Measurements from ENCODE around the gene NUDT9.
"Not testable (repeated sequence)": the region's sequence is repeated elsewhere in the genome, so short reads cannot be mapped to it uniquely, and the experiment has no call there.

The NUDT9 gene

DNA sequence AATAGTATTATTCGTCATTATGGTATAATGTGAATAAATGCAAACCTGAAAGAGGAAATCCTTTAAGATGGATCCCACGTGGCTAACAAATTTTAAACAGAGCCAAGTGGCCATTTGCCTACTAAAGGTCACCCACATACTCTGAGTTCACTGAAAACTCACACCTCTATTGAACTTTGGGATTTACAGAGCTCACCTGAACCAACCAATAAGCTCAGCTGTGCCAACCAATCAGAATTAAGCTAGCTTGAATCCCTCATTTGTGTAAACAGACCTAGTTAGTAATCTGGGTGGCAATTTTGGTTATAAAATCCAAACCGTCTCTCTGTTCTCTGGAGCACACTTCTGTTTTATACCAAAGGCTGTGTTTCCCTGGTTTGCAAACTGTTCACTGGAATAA lies 5.4 kb upstream of the NUDT9 start:
- H3K27me3 ChIP-seq (replicated peaks; ENCODE audit: control insufficient read depth, insufficient read depth, low read length): no peaks in the 10 kb centered on the region
- no peaks in the 10 kb centered on the region for H3K36me3 ChIP-seq (ENCODE audit: control insufficient read depth, insufficient read depth, low read length)
- DNase-seq (ENCODE audit: extremely low read depth, insufficient read length): no peak
- H3K4me3 ChIP-seq (replicated peaks; ENCODE audit: low read depth, low read length): no peak overlapping the region
- TF ChIP-seq, protein P1, sequence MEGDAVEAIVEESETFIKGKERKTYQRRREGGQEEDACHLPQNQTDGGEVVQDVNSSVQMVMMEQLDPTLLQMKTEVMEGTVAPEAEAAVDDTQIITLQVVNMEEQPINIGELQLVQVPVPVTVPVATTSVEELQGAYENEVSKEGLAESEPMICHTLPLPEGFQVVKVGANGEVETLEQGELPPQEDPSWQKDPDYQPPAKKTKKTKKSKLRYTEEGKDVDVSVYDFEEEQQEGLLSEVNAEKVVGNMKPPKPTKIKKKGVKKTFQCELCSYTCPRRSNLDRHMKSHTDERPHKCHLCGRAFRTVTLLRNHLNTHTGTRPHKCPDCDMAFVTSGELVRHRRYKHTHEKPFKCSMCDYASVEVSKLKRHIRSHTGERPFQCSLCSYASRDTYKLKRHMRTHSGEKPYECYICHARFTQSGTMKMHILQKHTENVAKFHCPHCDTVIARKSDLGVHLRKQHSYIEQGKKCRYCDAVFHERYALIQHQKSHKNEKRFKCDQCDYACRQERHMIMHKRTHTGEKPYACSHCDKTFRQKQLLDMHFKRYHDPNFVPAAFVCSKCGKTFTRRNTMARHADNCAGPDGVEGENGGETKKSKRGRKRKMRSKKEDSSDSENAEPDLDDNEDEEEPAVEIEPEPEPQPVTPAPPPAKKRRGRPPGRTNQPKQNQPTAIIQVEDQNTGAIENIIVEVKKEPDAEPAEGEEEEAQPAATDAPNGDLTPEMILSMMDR (IDR thresholded peaks at IDR 0.05; ENCODE audit: insufficient read depth, low read length, poor library complexity, severe bottlenecking): no peak

DNA sequence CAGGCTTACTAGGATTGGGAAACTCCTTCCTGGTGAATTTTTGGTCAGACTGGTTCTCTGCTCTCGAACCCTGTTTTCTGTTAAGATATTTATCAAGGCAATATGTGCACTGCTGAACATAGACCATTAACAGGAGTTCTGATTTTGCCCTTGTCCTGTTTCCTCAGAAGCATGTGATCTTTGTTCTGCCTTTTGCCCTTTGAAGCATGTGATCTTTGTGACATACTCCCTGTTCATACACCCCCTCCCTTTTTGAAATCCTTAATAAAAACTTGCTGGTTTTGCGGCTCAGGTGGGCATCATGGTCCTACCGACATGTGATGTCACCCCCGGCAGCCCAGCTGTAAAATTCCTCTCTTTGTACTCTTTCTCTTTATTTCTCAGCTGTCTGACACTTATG lies 4.0 kb upstream of the NUDT9 start:
- H3K27me3 ChIP-seq (replicated peaks; ENCODE audit: control insufficient read depth, insufficient read depth, low read length); H3K4me3 ChIP-seq (replicated peaks; ENCODE audit: low read depth, low read length); DNase-seq (ENCODE audit: extremely low read depth, insufficient read length); H3K36me3 ChIP-seq (ENCODE audit: control insufficient read depth, insufficient read depth, low read length): not testable (repeated sequence)

DNA sequence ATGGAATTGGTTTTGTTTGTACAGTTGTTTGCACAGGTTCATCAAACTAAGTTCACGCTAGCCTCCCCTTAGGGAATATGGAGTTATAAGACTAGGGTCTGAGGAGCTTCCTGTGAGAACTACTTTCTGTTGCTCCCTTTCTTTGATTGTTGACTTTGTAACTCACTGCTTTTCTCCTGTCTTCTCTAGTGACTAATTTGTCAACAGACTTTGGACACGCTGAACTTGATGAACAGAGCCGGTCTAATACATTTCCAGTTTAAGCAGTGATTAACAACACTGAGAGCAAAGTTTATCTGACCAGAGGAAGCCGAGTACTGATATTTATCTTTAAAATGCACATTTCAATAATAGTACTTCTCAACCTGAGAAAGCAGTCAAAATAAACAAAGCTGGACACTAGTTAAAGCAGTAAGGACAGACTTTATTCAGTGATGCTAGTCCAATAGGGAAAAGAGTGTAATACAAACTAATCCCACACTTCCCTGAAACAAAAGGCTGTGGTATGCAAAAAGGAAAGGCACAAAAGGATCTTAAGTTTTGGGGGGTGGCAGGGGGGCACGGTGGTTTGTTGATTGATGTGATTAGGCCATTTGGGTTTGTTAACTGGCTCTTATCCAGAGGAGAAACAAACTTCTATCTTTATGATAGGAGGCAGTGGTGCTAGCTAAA lies 2.7 kb upstream of the NUDT9 start:
- Histone ChIP-seq H3K36me3 (ENCODE audit: control insufficient read depth, insufficient read depth, low read length) (no peaks in the 10 kb centered on the region), H3K4me3 (replicated peaks; ENCODE audit: low read depth, low read length) (no peak overlapping the region), H3K27me3 (replicated peaks; ENCODE audit: control insufficient read depth, insufficient read depth, low read length) (no peaks in the 10 kb centered on the region)
- no peak for DNase-seq (ENCODE audit: extremely low read depth, insufficient read length)
- TF ChIP-seq, protein P1 (IDR thresholded peaks at IDR 0.05; ENCODE audit: insufficient read depth, low read length, poor library complexity, severe bottlenecking): no peak

DNA sequence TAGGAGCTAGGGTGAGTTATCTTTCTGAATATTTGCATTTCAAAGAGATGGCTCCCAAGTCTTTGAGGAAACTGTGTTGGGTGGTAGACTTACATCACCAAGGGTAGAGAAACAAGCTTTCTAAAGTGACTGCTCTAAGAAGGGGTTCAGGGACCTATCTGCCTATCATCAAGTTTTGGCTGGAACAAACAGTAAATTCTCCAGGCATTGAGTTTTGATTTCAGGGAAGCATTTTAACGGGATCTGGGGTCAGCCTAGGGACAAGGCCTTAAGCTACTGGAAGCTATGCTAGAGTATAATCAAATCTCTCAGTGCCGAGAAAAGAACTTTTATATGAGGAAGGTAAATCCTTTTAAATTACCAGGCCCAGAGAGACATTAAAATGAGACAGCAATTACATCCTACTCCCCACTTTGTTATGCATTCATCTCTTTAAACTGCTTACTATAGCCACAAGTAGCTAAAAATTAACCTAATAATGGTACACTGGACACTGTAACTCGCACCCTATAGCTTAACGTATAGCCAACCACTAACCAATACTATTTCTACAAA lies 2.0 kb upstream of the NUDT9 start:
- no peaks in the 10 kb centered on the region for H3K36me3 ChIP-seq (ENCODE audit: control insufficient read depth, insufficient read depth, low read length)
- DNase-seq (ENCODE audit: extremely low read depth, insufficient read length): no peak
- no peaks in the 10 kb centered on the region for H3K27me3 ChIP-seq (replicated peaks; ENCODE audit: control insufficient read depth, insufficient read depth, low read length)
- TF ChIP-seq, protein P1 (IDR thresholded peaks at IDR 0.05; ENCODE audit: insufficient read depth, low read length, poor library complexity, severe bottlenecking): no peak
- no peak overlapping the region for H3K4me3 ChIP-seq (replicated peaks; ENCODE audit: low read depth, low read length)

DNA sequence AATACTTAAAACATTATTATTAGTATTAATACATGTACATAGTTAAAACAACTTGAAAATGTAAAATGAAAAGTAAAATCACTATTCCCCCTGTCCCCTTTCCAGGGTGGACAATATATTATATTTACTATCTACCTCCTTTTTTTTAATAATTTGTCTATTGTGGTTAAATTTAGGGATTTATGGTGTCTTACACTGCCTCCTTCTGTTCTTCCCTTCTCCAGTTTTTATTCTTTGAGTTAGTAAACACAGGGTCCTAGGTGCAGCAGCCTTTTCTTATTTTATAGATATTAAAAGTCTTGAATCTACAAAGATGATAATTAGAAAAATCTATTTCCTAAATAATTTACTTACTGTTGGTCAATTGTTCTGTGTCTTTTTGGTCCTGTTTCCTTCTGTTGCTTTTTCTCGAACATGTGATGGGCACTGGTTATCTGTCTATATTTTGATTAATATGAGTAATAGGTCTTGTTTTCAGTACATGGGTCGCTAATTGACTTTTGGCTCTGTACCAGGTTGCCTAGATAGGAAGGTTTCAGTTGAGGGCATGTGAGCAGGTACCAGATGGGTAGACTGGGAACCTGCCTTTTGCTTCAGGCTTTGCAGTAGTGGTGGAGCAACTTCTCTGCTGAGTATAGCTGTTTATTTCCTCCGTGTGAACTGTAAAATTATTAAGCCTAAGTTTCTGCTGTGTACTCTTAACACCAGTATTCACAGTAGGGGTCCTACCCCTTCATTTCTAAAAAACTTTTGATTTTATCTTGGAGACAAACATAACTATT lies 1.1 kb downstream of the NUDT9 start:
- H3K4me3 ChIP-seq (replicated peaks; ENCODE audit: low read depth, low read length): peak overlapping the region; percentile 76
- no peaks in the 10 kb centered on the region for H3K36me3 ChIP-seq (ENCODE audit: control insufficient read depth, insufficient read depth, low read length)
- DNase-seq (ENCODE audit: extremely low read depth, insufficient read length): peak; percentile 18
- TF ChIP-seq, protein P1 (IDR thresholded peaks at IDR 0.05; ENCODE audit: insufficient read depth, low read length, poor library complexity, severe bottlenecking): no peak
- H3K27me3 ChIP-seq (replicated peaks; ENCODE audit: control insufficient read depth, insufficient read depth, low read length): no peaks in the 10 kb centered on the region

DNA sequence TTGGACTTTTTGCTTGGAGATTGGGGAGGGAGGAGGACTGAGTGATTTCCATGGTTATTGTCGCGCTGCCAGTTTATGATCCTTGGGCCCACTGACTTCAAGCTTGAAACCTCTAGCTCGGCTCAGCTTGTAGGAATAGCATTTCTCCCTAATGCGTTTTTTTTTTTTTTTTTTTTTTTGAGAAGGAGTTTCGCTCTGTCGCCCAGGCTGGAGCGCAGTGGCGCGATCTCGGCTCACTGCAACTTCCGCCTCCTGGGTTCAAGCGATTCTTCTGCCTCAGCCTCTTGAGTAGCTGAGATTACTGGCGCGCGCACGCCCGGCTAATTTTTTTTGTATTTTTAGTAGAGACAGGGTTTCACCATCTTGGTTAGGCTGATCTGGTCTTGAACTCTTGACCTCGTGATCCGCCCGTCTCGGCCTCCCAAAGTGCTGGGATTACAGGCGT lies 1.7 kb downstream of the NUDT9 start:
- not testable (repeated sequence) for DNase-seq (ENCODE audit: extremely low read depth, insufficient read length); H3K27me3 ChIP-seq (replicated peaks; ENCODE audit: control insufficient read depth, insufficient read depth, low read length); H3K4me3 ChIP-seq (replicated peaks; ENCODE audit: low read depth, low read length); H3K36me3 ChIP-seq (ENCODE audit: control insufficient read depth, insufficient read depth, low read length)
